SK-N-SH treated with all-trans-retinoic acid at 6 μM for 48 hours (cell line): ENCODE results near the gene HIVEP2.

Experiments
- ARNTL ChIP-seq: fragments of 450-650 bp; formaldehyde crosslinking; IDR thresholded peaks from 2 replicates; pipeline ENCODE4 v1.5.0; 2020; ENCODE audit warnings: low read depth, mild to moderate bottlenecking, moderate library complexity, borderline replicate concordance
- CSDC2 ChIP-seq: fragments of 250-450 bp; sonication (Bioruptor Pico); IDR thresholded peaks from 2 replicates; pipeline ENCODE4 v1.5.0; 2020; ENCODE audit warnings: mild to moderate bottlenecking, moderate library complexity
- ESRRG ChIP-seq: fragments of 250-450 bp; sonication (Bioruptor Pico); IDR thresholded peaks from 2 replicates; pipeline ENCODE4 v1.6.1; 2021; ENCODE audit warnings: mild to moderate bottlenecking
- GLIS3 ChIP-seq: fragments of 250-450 bp; sonication (Bioruptor Pico); IDR thresholded peaks from 2 replicates; pipeline ENCODE4 v1.5.0; 2020; ENCODE audit warnings: mild to moderate bottlenecking, moderate library complexity
- ISL1 ChIP-seq: fragments of 250-450 bp; sonication (Bioruptor Pico); IDR thresholded peaks from 2 replicates; pipeline ENCODE4 v2.1.2; 2022; ENCODE audit warnings: mild to moderate bottlenecking, moderate library complexity
- OSR1 ChIP-seq: fragments of 250-450 bp; sonication (Bioruptor Pico); IDR thresholded peaks from 2 replicates; pipeline ENCODE4 v1.8.0; 2022; ENCODE audit warnings: moderate library complexity, mild to moderate bottlenecking, inconsistent platforms
- RARB ChIP-seq: fragments of 250-450 bp; sonication (Bioruptor Pico); IDR thresholded peaks from 2 replicates; pipeline ENCODE4 v1.8.0; 2021; ENCODE audit warnings: mild to moderate bottlenecking, moderate library complexity
- TOX ChIP-seq: fragments of 250-450 bp; sonication (Bioruptor Pico); IDR thresholded peaks from 2 replicates; pipeline ENCODE4 v1.8.0; 2021; ENCODE audit warnings: mild to moderate bottlenecking, moderate library complexity, borderline replicate concordance
- ZFP3 ChIP-seq: fragments of 250-450 bp; sonication (Bioruptor Pico); IDR thresholded peaks from 2 replicates; pipeline ENCODE4 v1.5.0; 2020; ENCODE audit warnings: mild to moderate bottlenecking, moderate library complexity
- ZFP30 ChIP-seq: fragments of 450-650 bp; formaldehyde crosslinking; IDR thresholded peaks from 2 replicates; pipeline ENCODE4 v1.5.0; 2022; ENCODE audit warnings: mild to moderate bottlenecking, moderate library complexity
- ZNF70 ChIP-seq: fragments of 450-650 bp; formaldehyde crosslinking; IDR thresholded peaks from 2 replicates; pipeline ENCODE4 v1.5.0; 2020; ENCODE audit warnings: mild to moderate bottlenecking, moderate library complexity
- ZNF8 ChIP-seq: fragments of 450-650 bp; formaldehyde crosslinking; IDR thresholded peaks from 2 replicates; pipeline ENCODE4 v1.5.0; 2020; ENCODE audit warnings: mild to moderate bottlenecking, moderate library complexity
- TF ChIP-seq, protein P1 (sequence below): fragments of 250-450 bp; sonication (Bioruptor Pico); IDR thresholded peaks from 2 replicates; pipeline ENCODE4 v1.5.1; 2020; ENCODE audit warnings: low read depth, mild to moderate bottlenecking, moderate library complexity
- TF ChIP-seq, protein P2 (sequence below): fragments of 250-450 bp; sonication (Bioruptor Pico); IDR thresholded peaks from 2 replicates; pipeline ENCODE4 v1.8.0; 2020; ENCODE audit warnings: mild to moderate bottlenecking, moderate library complexity, borderline replicate concordance

DNA sequence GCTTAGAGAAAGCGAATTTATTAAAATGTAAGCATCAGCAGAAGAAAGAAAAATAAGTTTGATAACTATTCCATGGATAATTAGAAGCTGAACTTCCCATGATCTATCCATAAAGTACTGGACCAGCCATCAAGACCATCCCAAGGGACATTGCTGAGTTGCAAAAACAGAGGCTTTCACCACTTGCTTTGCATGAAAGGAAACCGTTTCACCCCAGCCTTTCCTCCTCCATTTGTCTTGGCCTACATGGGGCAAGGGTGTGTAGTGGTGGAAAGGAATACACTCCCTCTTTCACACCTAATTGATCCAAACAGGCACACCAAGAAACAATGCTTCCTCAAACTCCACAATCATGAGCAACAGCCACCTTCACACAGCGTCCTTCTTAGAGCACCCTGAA, 10.4 kb downstream of the HIVEP2 start:
- no peak for TF ChIP-seq CSDC2
- TF ChIP-seq ARNTL (CRISPR knock-in tag), result no peak
- TF ChIP-seq, protein P1, sequence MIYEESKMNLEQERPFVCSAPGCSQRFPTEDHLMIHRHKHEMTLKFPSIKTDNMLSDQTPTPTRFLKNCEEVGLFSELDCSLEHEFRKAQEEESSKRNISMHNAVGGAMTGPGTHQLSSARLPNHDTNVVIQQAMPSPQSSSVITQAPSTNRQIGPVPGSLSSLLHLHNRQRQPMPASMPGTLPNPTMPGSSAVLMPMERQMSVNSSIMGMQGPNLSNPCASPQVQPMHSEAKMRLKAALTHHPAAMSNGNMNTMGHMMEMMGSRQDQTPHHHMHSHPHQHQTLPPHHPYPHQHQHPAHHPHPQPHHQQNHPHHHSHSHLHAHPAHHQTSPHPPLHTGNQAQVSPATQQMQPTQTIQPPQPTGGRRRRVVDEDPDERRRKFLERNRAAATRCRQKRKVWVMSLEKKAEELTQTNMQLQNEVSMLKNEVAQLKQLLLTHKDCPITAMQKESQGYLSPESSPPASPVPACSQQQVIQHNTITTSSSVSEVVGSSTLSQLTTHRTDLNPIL (CRISPR knock-in tag), result no peak
- TF ChIP-seq ZFP30 (CRISPR knock-in tag), result no peak
- TF ChIP-seq, protein P2, sequence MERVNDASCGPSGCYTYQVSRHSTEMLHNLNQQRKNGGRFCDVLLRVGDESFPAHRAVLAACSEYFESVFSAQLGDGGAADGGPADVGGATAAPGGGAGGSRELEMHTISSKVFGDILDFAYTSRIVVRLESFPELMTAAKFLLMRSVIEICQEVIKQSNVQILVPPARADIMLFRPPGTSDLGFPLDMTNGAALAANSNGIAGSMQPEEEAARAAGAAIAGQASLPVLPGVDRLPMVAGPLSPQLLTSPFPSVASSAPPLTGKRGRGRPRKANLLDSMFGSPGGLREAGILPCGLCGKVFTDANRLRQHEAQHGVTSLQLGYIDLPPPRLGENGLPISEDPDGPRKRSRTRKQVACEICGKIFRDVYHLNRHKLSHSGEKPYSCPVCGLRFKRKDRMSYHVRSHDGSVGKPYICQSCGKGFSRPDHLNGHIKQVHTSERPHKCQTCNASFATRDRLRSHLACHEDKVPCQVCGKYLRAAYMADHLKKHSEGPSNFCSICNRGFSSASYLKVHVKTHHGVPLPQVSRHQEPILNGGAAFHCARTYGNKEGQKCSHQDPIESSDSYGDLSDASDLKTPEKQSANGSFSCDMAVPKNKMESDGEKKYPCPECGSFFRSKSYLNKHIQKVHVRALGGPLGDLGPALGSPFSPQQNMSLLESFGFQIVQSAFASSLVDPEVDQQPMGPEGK, result no peak
- no peak for TF ChIP-seq OSR1
- TF ChIP-seq ISL1, result no peak
- no peak for TF ChIP-seq RARB
- TF ChIP-seq ZNF70, result no peak
- no peak for TF ChIP-seq GLIS3 (CRISPR knock-in tag)
- TF ChIP-seq TOX (CRISPR knock-in tag), result no peak
- no peak for TF ChIP-seq ZNF8 (CRISPR knock-in tag)
- TF ChIP-seq ESRRG, result no peak
- TF ChIP-seq ZFP3 (CRISPR knock-in tag), result no peak
